G401 (cell line): ENCODE results near the gene TMX1. TPM values are rescaled to one million over a fixed set of nuclear protein-coding genes. Genes with fewer than 3 reads are reported as not detected.

Source experiments
- DNase-seq: peaks from one replicate; pipeline ENCODE4 v3.0.0-alpha.2; 2015; ENCODE audit warnings: low spot score
- in situ Hi-C: cut with HindIII; loops from 2 replicates; pipeline ENCODE4 v1.10.0; 2016; ENCODE audit warnings: low sequenced_read_pairs, mixed read lengths
- total RNA-seq: library from RNA; depleted of rRNA; stranded (reverse); fragments of >200 nt; shearing (Covaris generic); gene quantifications from 2 replicates; pipeline ENCODE4 v1.2.3, GENCODE V29; 2014; rRNA removed

The TMX1 gene
- total RNA-seq, 1 experiment from 2014 or later, result 57.2 TPM

DNA sequence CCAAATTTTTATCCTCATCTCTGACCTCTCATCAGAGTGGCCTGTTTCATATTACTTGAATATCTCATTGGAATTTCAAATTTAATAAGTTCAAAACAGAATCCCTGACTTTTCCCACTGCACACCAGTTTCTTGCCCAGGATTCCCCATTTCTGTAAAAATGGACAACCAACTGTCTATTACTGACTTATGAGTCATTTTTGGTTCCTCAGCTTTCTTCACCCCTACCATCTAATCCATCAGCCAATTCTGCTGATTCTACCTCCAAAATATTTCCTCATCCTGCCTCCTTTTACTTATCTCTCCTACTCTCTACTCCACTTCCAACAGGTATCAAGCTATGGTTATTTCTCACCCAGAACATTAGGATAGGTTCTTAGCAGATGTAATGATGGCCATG is 44.2 kb downstream of the TMX1 start:
- in situ Hi-C loops, result no loop called here
- no peak for DNase-seq

DNA sequence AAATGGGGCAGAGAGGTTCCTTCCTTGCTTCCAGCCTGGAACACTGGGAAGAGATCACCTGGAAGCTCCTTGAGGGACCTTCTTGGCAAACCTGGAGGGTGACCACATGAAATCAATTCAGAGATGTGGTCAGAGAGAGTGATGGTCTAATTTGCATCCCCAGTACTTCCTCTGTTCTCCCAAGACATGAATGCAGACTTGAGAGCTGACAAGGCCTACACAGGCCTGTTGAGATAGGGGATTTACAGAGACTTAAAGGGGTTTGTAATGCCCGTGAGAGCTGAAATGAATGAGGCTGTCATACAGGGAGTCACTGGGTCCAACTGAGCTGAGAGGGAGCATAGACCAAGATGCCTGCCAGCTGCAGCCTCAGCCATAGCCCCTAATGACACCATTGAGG is 45.1 kb downstream of the TMX1 start:
- no peak for DNase-seq
- in situ Hi-C loops, result no loop called here

DNA sequence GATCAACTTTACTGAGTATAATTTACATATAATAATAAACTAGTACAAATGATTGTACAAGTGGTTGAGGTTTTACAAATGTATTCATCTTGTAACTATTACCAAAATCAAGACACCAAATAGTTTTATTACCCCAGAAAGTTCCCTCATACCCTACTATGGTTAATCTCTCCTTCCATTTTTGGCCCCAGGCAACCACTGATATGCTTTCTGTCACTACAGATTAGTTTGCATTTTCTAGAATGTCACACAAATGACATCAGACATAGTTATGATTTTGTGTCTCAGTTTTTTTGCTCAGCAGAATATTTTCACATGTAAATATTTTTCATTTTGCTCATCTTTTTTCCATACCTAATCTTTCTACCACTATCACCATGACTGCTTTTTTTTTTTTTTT is 49.1 kb downstream of the TMX1 start:
- in situ Hi-C loops, result no loop called here
- no peak for DNase-seq

DNA sequence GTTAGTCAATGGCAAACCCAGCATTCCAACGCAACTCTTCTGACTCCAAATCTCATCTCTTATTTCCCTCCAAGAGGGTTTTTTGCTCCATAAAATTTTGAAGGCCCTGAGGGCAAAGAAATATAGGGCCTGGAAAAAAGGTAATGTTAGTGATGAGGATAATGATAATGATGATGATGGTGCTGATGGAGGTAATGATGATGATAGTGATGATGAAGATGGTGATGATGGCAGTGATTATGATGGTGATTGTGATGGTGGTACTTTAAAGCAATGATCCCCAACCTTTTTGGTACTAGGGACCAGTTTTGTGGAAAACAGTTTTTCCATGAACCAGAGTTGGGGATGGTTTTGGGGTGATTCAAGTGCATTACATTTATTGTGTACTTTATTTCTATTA is 50.1 kb downstream of the TMX1 start:
- in situ Hi-C loops, result no loop called here

DNA sequence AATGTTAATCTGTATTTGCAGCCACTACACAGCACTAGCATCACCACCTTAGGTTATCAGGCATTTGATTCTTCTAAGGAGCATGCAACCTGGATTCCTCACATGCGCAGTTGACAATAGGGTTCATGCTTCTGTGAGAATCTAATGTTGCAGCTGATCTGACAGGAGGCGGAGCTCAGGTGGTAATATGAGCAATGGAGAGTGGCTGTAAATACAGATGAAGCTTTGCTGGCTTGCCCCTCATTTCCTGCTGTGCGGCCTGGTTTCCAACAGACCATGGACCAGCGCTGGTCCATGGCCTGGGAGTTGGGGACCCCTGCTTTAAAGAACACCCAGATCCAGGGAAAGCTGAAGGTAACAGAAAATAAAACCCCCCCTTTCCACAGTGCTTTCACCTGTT is 51.0 kb downstream of the TMX1 start:
- DNase-seq, result no peak
- in situ Hi-C loops, result no loop called here

More for the DNA sequence above, 50.1 kb downstream of the TMX1 start:
- DNase-seq, result no peak

DNA sequence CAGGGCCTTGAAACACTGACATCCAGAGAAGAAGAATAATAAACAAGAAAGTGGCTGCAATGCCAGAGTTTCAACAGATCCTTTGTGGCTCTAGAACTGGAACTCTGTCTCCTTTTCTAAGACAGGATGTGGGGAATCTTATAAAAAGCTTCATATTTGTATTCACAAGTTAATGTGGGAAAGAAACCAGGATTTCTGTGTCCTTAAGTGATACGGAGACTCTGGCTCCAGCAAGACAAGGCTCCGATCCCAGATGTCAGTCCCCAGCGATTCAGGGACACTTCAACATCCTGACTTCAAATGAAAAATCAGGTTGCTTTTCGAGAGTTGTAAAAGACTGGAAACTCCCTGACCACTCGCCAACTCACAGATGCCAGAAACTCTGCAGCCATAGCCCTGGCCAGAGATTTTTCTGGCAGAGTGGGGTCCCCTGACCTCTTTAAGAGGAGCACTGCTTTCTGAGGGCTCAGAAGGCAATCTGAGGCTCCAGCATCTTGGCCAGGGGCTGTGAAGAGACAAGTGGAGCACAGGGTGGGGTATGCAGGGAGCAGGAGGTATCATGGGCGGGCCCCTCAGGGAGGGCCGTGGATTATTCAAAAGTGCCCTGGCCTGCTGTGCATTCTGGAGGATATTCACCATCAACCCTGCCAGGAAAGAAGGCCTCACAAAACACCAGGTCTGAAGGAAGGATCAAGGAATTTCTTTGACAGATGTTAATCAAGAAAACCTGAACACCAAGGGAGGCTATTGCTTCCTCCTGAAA is 53.3 kb downstream of the TMX1 start:
- no peak for DNase-seq
- in situ Hi-C loops, result no loop called here

DNA sequence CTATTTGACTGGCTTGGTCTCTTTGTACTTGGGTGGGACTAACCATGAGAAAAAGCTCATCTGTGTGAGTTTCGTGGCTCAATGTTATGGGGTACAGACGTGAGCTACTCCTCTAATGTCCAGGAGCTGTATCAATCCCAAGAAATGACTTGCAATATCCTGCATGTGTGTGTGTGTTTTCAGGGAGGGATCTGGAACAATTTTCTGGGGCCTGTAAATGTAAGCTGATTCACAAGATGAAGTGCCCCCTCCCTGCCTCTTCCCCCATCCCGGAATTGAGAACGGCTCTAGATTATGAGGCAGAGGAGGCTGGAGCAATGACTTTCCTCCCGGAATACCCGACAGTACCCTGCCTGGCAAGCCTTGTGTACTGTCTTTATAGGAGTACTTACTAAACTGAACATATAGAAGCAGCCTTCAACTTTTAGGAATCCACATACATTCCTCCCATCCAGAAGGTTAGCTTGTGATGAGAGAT is 53.9 kb downstream of the TMX1 start:
- DNase-seq, result no peak
- in situ Hi-C loops, result no loop called here

DNA sequence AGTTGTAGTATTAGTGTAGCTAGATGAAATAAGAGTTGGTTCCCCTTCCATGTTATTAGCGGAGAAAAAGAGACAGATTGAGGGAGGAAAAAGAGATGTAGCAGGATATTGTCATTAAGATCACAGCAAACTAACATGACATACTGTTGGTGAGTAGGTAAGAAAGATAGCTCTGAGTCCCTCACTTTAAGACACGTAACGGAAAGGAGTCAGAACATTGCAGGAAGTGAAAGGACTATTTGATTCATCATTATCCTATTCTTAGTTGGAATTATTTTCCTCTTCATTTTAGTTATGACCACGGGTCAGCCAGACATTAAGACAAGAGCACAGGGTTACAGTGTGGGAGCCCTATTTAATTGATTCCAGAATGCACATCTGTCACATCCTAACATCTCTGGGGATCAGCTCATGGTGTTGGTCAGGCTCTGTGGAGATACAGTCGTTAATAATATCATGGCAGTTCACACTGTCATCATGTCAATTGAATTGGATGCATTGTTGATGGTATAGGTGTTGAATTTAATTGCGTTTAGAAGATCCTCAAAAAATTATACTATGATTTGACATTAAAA is 55.0 kb downstream of the TMX1 start:
- in situ Hi-C loops, result no loop called here
- DNase-seq, result no peak

DNA sequence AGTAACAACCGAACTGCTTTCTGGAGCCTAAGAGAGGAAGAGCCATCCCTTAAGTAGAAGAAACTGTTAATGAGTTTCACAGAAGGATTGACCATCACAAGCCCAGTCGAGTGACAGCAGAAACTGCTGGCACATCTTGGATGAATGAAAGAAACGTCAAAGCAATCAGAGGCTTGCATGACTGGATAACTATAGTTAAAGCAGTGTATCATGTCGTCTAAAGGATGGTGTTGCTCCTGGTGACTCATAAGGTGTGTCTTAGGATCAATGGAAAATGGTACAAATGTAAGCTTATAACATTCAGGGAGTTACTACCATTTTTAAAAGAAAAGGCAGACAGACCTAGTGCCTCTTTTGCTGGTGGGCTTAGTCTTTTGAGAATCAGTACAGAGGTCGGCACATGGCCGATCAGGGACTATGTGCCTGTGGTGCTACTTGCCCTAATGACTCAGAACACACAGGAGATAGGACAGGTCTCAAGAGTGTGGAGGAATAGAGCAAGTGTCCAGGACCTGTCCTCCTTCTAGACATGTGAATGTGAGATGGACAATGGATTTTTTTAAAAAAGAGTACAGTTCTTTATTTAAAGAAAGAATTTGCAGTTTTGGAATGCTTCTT is 55.7 kb downstream of the TMX1 start:
- DNase-seq, result no peak
- in situ Hi-C loops, result no loop called here

DNA sequence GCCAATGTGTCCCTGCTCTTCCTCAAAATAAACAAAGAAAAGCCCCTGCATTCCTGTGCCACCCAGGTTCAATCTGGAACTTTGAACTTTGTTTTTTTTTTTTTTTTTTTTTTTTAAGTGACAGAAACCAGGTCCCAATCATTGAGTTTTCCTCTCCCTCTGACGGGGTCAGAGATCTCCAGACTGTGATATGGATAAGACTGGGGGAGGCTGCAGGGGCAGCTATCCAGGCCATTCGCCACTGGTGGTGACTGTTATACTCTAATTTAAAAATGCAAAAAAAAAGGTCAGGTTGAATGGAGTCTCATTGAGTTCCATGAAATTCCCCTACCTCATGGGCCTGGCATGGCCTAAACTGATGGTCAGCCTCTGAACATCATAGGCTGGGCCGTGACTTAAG is 57.0 kb downstream of the TMX1 start:
- no peak for DNase-seq

DNA sequence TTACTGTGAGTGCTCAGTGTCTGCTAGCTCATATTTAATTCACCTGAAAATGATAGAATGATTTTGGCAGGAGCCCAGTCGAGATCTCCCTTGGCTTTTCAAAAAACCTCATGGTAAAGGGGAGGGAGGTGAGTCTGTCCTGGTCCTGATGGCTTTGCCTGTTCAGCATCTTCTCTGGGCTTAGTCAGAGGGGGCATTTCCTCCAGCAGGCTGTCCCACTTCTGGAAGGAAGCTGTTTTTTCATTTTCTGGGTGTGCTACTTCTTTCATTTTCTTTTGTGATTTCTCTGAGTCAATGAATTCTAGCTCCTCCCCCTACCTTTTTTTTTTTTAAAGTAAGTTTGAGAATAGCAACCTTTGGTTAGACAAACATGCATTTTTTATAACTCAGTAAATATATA is 58.8 kb downstream of the TMX1 start:
- DNase-seq, result no peak
- in situ Hi-C loops, result no loop called here

More for the DNA sequence above, 57.0 kb downstream of the TMX1 start:
- in situ Hi-C loops, result no loop called here

DNA sequence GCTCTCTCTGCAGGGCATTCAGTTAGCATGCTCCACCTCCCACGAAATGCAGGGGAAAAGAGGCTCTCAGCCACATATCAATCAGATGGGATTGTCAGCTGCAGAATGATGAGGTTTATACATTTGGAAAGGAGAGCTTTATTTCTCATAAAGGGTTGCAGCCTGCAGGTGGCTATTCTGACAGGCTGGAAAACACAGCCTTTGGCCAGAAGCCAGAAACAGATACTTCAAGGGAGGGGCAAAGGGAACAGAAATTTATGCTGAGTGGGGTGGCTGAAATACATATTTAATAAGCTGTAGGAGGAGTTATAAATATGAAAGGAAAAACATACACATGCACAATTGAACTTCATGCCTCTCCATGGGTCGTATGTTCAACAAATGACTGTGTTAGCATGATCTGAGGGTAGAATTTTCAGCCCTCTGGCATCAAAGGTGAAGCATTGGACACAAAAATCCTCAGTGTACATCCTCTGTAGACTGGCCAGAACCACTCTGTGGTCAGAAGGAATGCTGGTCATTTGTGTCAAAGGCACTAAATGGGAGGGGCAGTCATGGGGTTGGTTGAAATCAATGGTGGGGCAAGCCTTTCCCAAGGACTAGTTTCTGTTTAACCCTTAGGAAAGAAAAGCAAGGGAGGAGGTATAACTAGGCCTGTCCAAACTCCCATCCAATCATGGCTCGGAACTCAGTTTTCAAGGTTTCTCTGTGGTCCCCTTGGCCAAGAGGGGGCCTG is 62.4 kb downstream of the TMX1 start:
- peak; percentile 45 for DNase-seq
- in situ Hi-C loops, result no loop called here

DNA sequence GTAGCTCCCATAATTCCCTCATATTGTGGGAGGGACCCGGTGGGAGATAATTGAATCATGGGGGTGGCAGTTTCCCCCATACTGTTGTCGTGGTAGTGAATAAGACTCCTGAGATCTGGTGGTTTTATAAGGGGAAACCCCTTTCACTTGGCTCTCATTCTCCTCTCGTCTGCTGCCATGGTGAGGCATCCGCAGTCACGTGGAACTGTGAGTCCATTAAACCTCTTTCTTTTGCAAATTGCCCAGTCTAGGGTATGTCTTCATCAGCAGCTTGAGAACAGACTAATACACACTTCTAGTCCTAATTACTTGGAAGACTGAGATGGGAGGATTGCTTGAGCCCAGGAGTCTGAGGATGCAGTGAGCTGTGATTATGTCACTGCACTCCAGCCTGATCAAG is 64.4 kb downstream of the TMX1 start:
- no peak for DNase-seq
- in situ Hi-C loops, result no loop called here

DNA sequence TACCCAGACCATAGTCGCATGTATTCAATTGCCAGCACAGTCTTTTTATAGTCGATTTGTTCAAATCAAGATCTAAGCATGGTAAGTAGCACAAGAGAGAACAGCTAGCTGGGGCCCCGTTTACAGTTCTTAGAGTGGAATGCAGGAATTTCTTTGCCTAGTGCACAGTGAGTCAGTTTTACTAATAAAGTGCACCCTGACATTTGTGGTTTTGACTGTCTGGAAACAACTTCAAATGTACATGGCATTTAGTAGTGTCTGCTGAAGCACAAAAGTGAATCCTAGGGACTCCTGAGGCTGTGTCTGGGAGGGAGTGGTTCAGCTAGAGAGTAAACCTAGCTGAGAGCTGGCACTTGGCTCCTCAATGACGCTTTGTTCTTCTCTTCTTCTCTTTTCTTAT is 64.9 kb downstream of the TMX1 start:
- no peak for DNase-seq
- in situ Hi-C loops, result no loop called here

DNA sequence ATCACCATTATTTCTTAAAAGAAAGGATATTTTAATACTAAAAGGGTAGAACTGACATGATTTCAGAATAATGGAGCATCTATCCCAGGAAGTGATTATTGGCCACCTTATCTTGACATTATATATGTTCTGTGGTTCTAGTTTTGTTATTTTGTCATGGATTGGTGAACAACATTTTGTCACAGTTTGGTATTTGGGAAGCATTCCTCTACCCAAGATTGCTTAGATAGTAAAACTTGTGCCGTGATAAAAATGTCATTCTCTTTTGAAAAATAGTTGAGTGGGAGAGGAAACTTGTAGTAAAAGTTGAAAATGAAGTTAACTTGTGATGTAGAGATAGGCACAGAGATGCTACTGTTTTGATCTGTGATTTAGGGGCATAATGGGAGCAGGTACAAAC is 65.7 kb downstream of the TMX1 start:
- in situ Hi-C loops, result no loop called here
- no peak for DNase-seq

Other genes starting within 250 kb of the TMX1 start
- gene TRIM9, start 145.1 kb upstream of the TMX1 start, total RNA-seq, result 0.31 and 0.41 TPM in 2 replicates